Nasal cavity respiratory epithelium epithelial cell of viscerocranial mucosa (primary cell): ENCODE results near the gene MMP27. TPM values are rescaled to one million over a fixed set of nuclear protein-coding genes. Genes with fewer than 3 reads are reported as not detected.

Experiments used
- total RNA-seq: library from RNA; depleted of rRNA; stranded (reverse); fragments of >200 nt; gene quantifications from 2 replicates; pipeline ENCODE4 v1.2.3, GENCODE V29; 2014

MMP27 gene, protein sequence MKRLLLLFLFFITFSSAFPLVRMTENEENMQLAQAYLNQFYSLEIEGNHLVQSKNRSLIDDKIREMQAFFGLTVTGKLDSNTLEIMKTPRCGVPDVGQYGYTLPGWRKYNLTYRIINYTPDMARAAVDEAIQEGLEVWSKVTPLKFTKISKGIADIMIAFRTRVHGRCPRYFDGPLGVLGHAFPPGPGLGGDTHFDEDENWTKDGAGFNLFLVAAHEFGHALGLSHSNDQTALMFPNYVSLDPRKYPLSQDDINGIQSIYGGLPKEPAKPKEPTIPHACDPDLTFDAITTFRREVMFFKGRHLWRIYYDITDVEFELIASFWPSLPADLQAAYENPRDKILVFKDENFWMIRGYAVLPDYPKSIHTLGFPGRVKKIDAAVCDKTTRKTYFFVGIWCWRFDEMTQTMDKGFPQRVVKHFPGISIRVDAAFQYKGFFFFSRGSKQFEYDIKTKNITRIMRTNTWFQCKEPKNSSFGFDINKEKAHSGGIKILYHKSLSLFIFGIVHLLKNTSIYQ
- not detected in 2 replicates for total RNA-seq

DNA sequence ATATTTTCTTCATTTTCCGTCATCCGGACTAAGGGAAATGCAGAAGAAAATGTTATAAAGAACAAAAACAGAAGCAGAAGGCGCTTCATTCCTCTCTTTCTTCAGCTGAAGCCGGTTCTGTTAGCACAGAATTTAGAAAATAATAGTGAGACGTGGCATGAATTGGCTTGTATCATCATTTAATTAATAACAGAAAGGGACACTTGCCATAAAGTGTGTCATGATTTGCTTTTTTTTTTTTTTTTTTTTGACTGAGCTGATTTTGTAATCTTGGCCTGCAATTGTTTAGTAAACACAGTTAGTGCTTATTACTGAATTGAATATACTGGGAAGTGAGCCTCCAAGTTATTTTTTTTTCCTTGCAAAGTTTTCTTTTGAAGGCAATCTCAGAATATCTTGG is at the start of gene MMP27:
Gene MMP27 (minus strand): TSS at position 144 of the 400 bp plus-strand sequence. CDS start 55 bp downstream, at position 89.

DNA sequence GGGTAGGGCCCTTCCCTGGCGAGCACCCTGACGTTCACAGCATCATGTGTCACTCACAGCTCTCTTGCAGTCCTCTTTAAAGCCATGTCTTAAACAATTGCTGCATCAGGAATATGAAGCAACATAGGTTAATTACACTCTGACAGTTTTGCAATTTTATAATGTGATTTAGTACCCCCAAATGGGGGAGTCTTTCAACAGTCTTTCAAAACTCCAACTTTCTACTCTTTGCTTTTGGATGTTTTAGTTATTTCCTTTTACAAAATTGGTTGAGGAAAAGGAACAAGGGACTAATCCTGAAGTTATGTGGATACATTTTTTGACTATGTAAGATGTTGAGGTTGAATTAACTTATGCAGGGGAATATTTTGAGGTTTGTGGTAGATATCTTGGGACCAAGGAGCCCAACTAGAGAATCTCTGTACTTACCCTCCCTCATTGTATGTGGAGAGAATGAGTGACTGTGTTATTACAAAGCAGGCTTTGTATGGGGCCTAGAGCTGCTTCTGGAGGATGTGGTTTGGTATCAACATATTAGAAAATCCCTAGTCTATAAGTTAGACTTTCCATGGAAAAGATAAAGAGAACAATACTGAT is 19.4 kb upstream of the MMP27 start, which contains the start of gene MMP8:
Gene MMP8 (minus strand): TSS at position 51 of the 597 bp plus-strand sequence. CDS start 99 bp downstream, outside the sequence.

Other genes starting within 250 kb of the MMP27 start
- 5.0 TPM in 1 of 2 replicates, not detected in the other for gene MMP7, start 175.0 kb downstream of the MMP27 start, total RNA-seq
- not detected in 2 replicates for gene MMP20, start 80.4 kb downstream of the MMP27 start, total RNA-seq
- gene MMP8, start 19.2 kb upstream of the MMP27 start, total RNA-seq: not detected in 2 replicates
- gene MMP10, start 74.9 kb upstream of the MMP27 start, total RNA-seq: 0.93 and 10.3 TPM in 2 replicates
- gene MMP1, start 92.4 kb upstream of the MMP27 start, total RNA-seq: 3.2 and 150 TPM in 2 replicates
- gene MMP3, start 137.8 kb upstream of the MMP27 start, total RNA-seq: 0.34 and 0.36 TPM in 2 replicates
- 1.5 TPM in 1 of 2 replicates, not detected in the other for gene MMP12, start 169.2 kb upstream of the MMP27 start, total RNA-seq
- 0.07 TPM in 1 of 2 replicates, not detected in the other for gene MMP13, start 250.0 kb upstream of the MMP27 start, total RNA-seq